MM.1S (cell line): ENCODE data around the gene USP30.

Experiments used
- CTCF ChIP-seq: fragments of 300-600 bp; sonication (generic); IDR thresholded peaks from 2 replicates; pipeline ENCODE4 v1.5.1; 2016; ENCODE audit warnings: antibody characterized with exemption, low read length, mixed read lengths
- EZH2phosphoT487 ChIP-seq: fragments of 300-600 bp; sonication (generic); IDR thresholded peaks from 2 replicates; pipeline ENCODE4 v1.6.1; 2018; ENCODE audit warnings: antibody characterized with exemption, low read length

GRCh38 chr12:109097140-109097434, 44.7 kb downstream of the USP30 start:
- TF ChIP-seq CTCF (no peak), EZH2phosphoT487 (no peak)
